NOMO-1 (cell line): ENCODE results near the gene ALDH18A1.

ENCODE experiments used
- DNase-seq, 2 experiments: peaks; one replicate each; lab custom pipeline; 2025; ENCODE audit not compliant: unreplicated experiment in 2 of 2; lab: John Stamatoyannopoulos, UW

Gene ALDH18A1

DNA sequence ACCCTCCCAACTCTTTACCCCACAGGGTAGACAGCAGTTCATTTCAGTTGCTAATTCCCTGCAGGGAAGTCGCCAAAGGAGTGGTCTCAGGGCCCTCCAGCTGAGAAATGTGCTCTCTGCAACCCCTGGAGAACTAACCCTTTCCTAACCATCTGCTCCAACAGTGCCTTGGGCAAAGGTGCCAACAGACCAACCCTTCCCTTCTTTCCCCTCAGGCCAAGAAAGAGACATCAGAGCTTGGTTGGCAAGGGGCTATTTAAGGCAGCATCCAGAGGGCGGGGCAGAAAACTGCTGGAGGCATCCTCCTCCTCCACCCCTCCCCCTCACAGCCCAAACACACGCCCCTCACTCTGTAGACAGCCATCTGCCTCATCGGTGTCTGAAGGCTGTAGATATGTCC, 97.0 kb downstream of the ALDH18A1 start:
- DNase-seq = no peak

DNA sequence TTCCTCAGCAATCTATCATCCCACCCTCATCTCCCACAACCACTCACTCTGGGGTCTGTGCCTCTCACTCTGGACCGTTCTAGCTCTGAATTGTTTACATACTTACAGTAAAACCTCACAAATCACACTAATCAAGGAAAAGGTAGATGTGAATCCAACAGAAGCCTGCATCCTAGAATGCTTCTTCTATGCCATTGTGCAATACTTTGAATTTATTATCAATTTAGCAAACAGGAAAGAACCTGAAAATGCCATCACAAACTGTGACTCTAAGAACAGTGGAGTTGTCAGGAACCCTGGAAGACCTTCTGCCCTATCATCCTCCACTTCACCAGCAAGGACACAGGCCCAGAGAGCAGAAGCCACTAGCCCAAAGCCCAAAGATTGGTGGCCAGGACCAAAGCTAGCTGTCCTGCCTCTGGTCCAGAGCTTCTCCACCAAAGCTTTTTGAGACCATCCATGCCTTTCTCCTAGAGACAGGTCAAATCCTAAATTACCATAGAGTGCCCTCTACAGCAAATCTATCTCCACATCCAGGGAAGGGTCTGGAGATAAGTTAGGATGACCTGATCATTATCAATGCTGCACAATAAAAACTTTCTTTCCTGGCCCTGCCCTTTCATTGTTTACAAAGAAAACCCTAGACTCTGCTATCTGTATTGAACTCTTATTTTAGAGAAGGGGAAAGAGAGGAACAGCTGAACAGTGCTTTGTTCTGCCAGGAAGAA, 97.8 kb downstream of the ALDH18A1 start:
- DNase-seq = no peak

GRCh38 chr10:95556994-95557767, 99.3 kb downstream of the ALDH18A1 start:
- no peak for DNase-seq
